Measurements from ENCODE around the gene DOC2A.

The DOC2A gene

GRCh38 chr16:29991571-29991904 is 19.3 kb downstream of the DOC2A start:
- Histone ChIP-seq H3K4me3 (ENCODE audit: low read depth in 1 of 5, low read length in 5 of 5) (no peak overlapping the region), H3K27me3 (ENCODE audit: control insufficient read depth in 5 of 5, insufficient read depth in 4 of 5, low read length in 5 of 5) (no peaks in the 10 kb centered on the region), H3K9ac (ENCODE audit: low read length in 5 of 5) (no peak overlapping the region), H3K4me1 (ENCODE audit: control insufficient read depth in 5 of 5, insufficient read depth in 5 of 5, low read length in 5 of 5) (peaks cover 2 to 41% (median 33%) of the 10 kb centered on the region in 5 donors), H3K27ac (ENCODE audit: low read depth, low read length) (no peak overlapping the region), H3K9me3 (ENCODE audit: control insufficient read depth in 5 of 5, low read length in 5 of 5) (no peaks in the 10 kb centered on the region), H3K36me3 (ENCODE audit: control insufficient read depth in 5 of 5, insufficient read depth in 5 of 5, low read length in 5 of 5) (peaks cover 0 to 72% (median 71%) of the 10 kb centered on the region in 5 donors)

GRCh38 chr16:29990883-29991570 is 19.8 kb downstream of the DOC2A start:
- Histone ChIP-seq H3K9me3 (ENCODE audit: control insufficient read depth in 5 of 5, low read length in 5 of 5) (no peaks in the 10 kb centered on the region), H3K9ac (ENCODE audit: low read length in 5 of 5) (no peak overlapping the region), H3K36me3 (ENCODE audit: control insufficient read depth in 5 of 5, insufficient read depth in 5 of 5, low read length in 5 of 5) (peaks cover 0 to 77% (median 76%) of the 10 kb centered on the region in 5 donors), H3K27me3 (ENCODE audit: control insufficient read depth in 5 of 5, insufficient read depth in 4 of 5, low read length in 5 of 5) (no peaks in the 10 kb centered on the region), H3K4me3 (ENCODE audit: low read depth in 1 of 5, low read length in 5 of 5) (no peak overlapping the region), H3K27ac (ENCODE audit: low read depth, low read length) (no peak overlapping the region), H3K4me1 (ENCODE audit: control insufficient read depth in 5 of 5, insufficient read depth in 5 of 5, low read length in 5 of 5) (peaks cover 1 to 37% (median 29%) of the 10 kb centered on the region in 5 donors)

GRCh38 chr16:29990034-29990433 is 20.8 kb downstream of the DOC2A start:
- no peak overlapping the region for H3K27ac ChIP-seq (ENCODE audit: low read depth, low read length)

GRCh38 chr16:29989111-29989858 is 21.5 kb downstream of the DOC2A start:
- H3K27me3 ChIP-seq (ENCODE audit: control insufficient read depth in 5 of 5, insufficient read depth in 4 of 5, low read length in 5 of 5) = no peaks in the 10 kb centered on the region
- no peak overlapping the region for H3K4me3 ChIP-seq (ENCODE audit: low read depth in 1 of 5, low read length in 5 of 5)
- no peaks in the 10 kb centered on the region for H3K9me3 ChIP-seq (ENCODE audit: control insufficient read depth in 5 of 5, low read length in 5 of 5)
- H3K9ac ChIP-seq (ENCODE audit: low read length in 5 of 5) = no peak overlapping the region
- H3K27ac ChIP-seq (ENCODE audit: low read depth, low read length) = no peak overlapping the region
- H3K36me3 ChIP-seq (ENCODE audit: control insufficient read depth in 5 of 5, insufficient read depth in 5 of 5, low read length in 5 of 5) = peaks cover 3 to 95% (median 94%) of the 10 kb centered on the region in 5 donors
- H3K4me1 ChIP-seq (ENCODE audit: control insufficient read depth in 5 of 5, insufficient read depth in 5 of 5, low read length in 5 of 5) = peaks cover 0 to 26% (median 17%) of the 10 kb centered on the region in 5 donors

More at GRCh38 chr16:29990034-29990433, 20.8 kb downstream of the DOC2A start:
- Histone ChIP-seq H3K4me1 (ENCODE audit: control insufficient read depth in 5 of 5, insufficient read depth in 5 of 5, low read length in 5 of 5) (peaks cover 1 to 33% (median 24%) of the 10 kb centered on the region in 5 donors), H3K36me3 (ENCODE audit: control insufficient read depth in 5 of 5, insufficient read depth in 5 of 5, low read length in 5 of 5) (peaks cover 0 to 87% (median 86%) of the 10 kb centered on the region in 5 donors), H3K9me3 (ENCODE audit: control insufficient read depth in 5 of 5, low read length in 5 of 5) (no peaks in the 10 kb centered on the region), H3K4me3 (ENCODE audit: low read depth in 1 of 5, low read length in 5 of 5) (no peak overlapping the region), H3K27me3 (ENCODE audit: control insufficient read depth in 5 of 5, insufficient read depth in 4 of 5, low read length in 5 of 5) (no peaks in the 10 kb centered on the region), H3K9ac (ENCODE audit: low read length in 5 of 5) (no peak overlapping the region)

GRCh38 chr16:29988346-29989075 is 22.3 kb downstream of the DOC2A start:
- no peaks in the 10 kb centered on the region for H3K9me3 ChIP-seq (ENCODE audit: control insufficient read depth in 5 of 5, low read length in 5 of 5)
- no peak overlapping the region for H3K27ac ChIP-seq (ENCODE audit: low read depth, low read length)
- H3K4me3 ChIP-seq (ENCODE audit: low read depth in 1 of 5, low read length in 5 of 5) = no peak overlapping the region
- peaks cover 3 to 98% (median 97%) of the 10 kb centered on the region in 5 donors for H3K36me3 ChIP-seq (ENCODE audit: control insufficient read depth in 5 of 5, insufficient read depth in 5 of 5, low read length in 5 of 5)
- H3K9ac ChIP-seq (ENCODE audit: low read length in 5 of 5) = no peak overlapping the region
- no peaks in the 10 kb centered on the region for H3K27me3 ChIP-seq (ENCODE audit: control insufficient read depth in 5 of 5, insufficient read depth in 4 of 5, low read length in 5 of 5)
- peaks cover 0 to 18% (median 15%) of the 10 kb centered on the region in 5 donors for H3K4me1 ChIP-seq (ENCODE audit: control insufficient read depth in 5 of 5, insufficient read depth in 5 of 5, low read length in 5 of 5)

- H3K36me3 ChIP-seq (ENCODE audit: control insufficient read depth in 5 of 5, insufficient read depth in 5 of 5, low read length in 5 of 5) = peaks cover 3 to 98% (median 97%) of the 10 kb centered on the region in 5 donors
- no peaks in the 10 kb centered on the region for H3K9me3 ChIP-seq (ENCODE audit: control insufficient read depth in 5 of 5, low read length in 5 of 5)
- H3K4me3 ChIP-seq (ENCODE audit: low read depth in 1 of 5, low read length in 5 of 5) = no peak overlapping the region
- peaks cover 0 to 14% (median 8%) of the 10 kb centered on the region in 5 donors for H3K4me1 ChIP-seq (ENCODE audit: control insufficient read depth in 5 of 5, insufficient read depth in 5 of 5, low read length in 5 of 5)
- no peak overlapping the region for H3K27ac ChIP-seq (ENCODE audit: low read depth, low read length)
- H3K27me3 ChIP-seq (ENCODE audit: control insufficient read depth in 5 of 5, insufficient read depth in 4 of 5, low read length in 5 of 5) = no peaks in the 10 kb centered on the region
- no peak overlapping the region for H3K9ac ChIP-seq (ENCODE audit: low read length in 5 of 5)
These were observed 23.3 kb downstream of the DOC2A start for GRCh38 chr16:29987371-29988085.

- no peak overlapping the region for H3K27ac ChIP-seq (ENCODE audit: low read depth, low read length)
- H3K27me3 ChIP-seq (ENCODE audit: control insufficient read depth in 5 of 5, insufficient read depth in 4 of 5, low read length in 5 of 5) = no peaks in the 10 kb centered on the region
- H3K36me3 ChIP-seq (ENCODE audit: control insufficient read depth in 5 of 5, insufficient read depth in 5 of 5, low read length in 5 of 5) = peaks cover 3 to 100% (median 98%) of the 10 kb centered on the region in 5 donors
- H3K9ac ChIP-seq (ENCODE audit: low read length in 5 of 5) = no peak overlapping the region
- no peak overlapping the region for H3K4me3 ChIP-seq (ENCODE audit: low read depth in 1 of 5, low read length in 5 of 5)
- no peaks in the 10 kb centered on the region for H3K9me3 ChIP-seq (ENCODE audit: control insufficient read depth in 5 of 5, low read length in 5 of 5)
- H3K4me1 ChIP-seq (ENCODE audit: control insufficient read depth in 5 of 5, insufficient read depth in 5 of 5, low read length in 5 of 5) = peaks cover 0 to 16% (median 5%) of the 10 kb centered on the region in 5 donors
These were observed 23.9 kb downstream of the DOC2A start for GRCh38 chr16:29986931-29987330.

- H3K9ac ChIP-seq (ENCODE audit: low read length in 5 of 5) = no peak overlapping the region
- H3K36me3 ChIP-seq (ENCODE audit: control insufficient read depth in 5 of 5, insufficient read depth in 5 of 5, low read length in 5 of 5) = peaks cover 5 to 100% (median 99%) of the 10 kb centered on the region in 5 donors
- H3K27ac ChIP-seq (ENCODE audit: low read depth, low read length) = no peak overlapping the region
- H3K27me3 ChIP-seq (ENCODE audit: control insufficient read depth in 5 of 5, insufficient read depth in 4 of 5, low read length in 5 of 5) = no peaks in the 10 kb centered on the region
- no peaks in the 10 kb centered on the region for H3K9me3 ChIP-seq (ENCODE audit: control insufficient read depth in 5 of 5, low read length in 5 of 5)
- H3K4me1 ChIP-seq (ENCODE audit: control insufficient read depth in 5 of 5, insufficient read depth in 5 of 5, low read length in 5 of 5) = peaks cover 0 to 20% (median 3%) of the 10 kb centered on the region in 5 donors
- H3K4me3 ChIP-seq (ENCODE audit: low read depth in 1 of 5, low read length in 5 of 5) = no peak overlapping the region
These were observed 24.6 kb downstream of the DOC2A start for GRCh38 chr16:29986231-29986630.

- H3K4me1 ChIP-seq (ENCODE audit: control insufficient read depth in 5 of 5, insufficient read depth in 5 of 5, low read length in 5 of 5) = peaks cover 0 to 24% (median 3%) of the 10 kb centered on the region in 5 donors
- no peak overlapping the region for H3K27ac ChIP-seq (ENCODE audit: low read depth, low read length)
- no peak overlapping the region for H3K4me3 ChIP-seq (ENCODE audit: low read depth in 1 of 5, low read length in 5 of 5)
- H3K36me3 ChIP-seq (ENCODE audit: control insufficient read depth in 5 of 5, insufficient read depth in 5 of 5, low read length in 5 of 5) = peaks cover 12 to 100% (median 98%) of the 10 kb centered on the region in 5 donors
- no peak overlapping the region for H3K9ac ChIP-seq (ENCODE audit: low read length in 5 of 5)
- H3K27me3 ChIP-seq (ENCODE audit: control insufficient read depth in 5 of 5, insufficient read depth in 4 of 5, low read length in 5 of 5) = no peaks in the 10 kb centered on the region
- H3K9me3 ChIP-seq (ENCODE audit: control insufficient read depth in 5 of 5, low read length in 5 of 5) = no peaks in the 10 kb centered on the region
These were observed 25.5 kb downstream of the DOC2A start for GRCh38 chr16:29985271-29985811.
